H9 (cell line): ENCODE measurements around the gene ANKRD55. TPM values are rescaled to one million over a fixed set of nuclear protein-coding genes. Genes with fewer than 3 reads are reported as not detected.
"Not testable (repeated sequence)": the region's sequence is repeated elsewhere in the genome, so short reads cannot be mapped to it uniquely, and the experiment has no call there.

Experiments used
- DNase-seq: peaks from one replicate; pipeline ENCODE4 v3.0.0-alpha.2; 2017
- H2AFZ ChIP-seq: one replicate; pipeline ENCODE4 v1.6.1; 2013; ENCODE audit warnings: mild to moderate bottlenecking, low read length, control low read depth, moderate library complexity
- H2AK5ac ChIP-seq: 2 replicates; pipeline ENCODE4 v1.6.1; 2013; ENCODE audit warnings: low read length, control low read depth, mixed read lengths; ENCODE audit not compliant: insufficient read length
- H2BK120ac ChIP-seq: one replicate; pipeline ENCODE4 v1.6.1; 2013; ENCODE audit warnings: low read depth, mild to moderate bottlenecking, low read length, control low read depth, inconsistent platforms; ENCODE audit not compliant: poor library complexity, severe bottlenecking
- H2BK12ac ChIP-seq: 2 replicates; pipeline ENCODE4 v1.6.1; 2013; ENCODE audit warnings: low read length, control low read depth, mixed read lengths, low read depth; ENCODE audit not compliant: insufficient read length
- H2BK15ac ChIP-seq: 2 replicates; pipeline ENCODE4 v1.6.1; 2013; ENCODE audit warnings: low read depth, low read length, control low read depth
- H2BK20ac ChIP-seq: one replicate; pipeline ENCODE4 v1.6.1; 2013; ENCODE audit warnings: low read depth, mild to moderate bottlenecking, low read length, control low read depth, inconsistent platforms; ENCODE audit not compliant: poor library complexity, severe bottlenecking
- H2BK5ac ChIP-seq: 2 replicates; pipeline ENCODE4 v1.6.1; 2013; ENCODE audit warnings: low read length, control low read depth, mixed read lengths; ENCODE audit not compliant: insufficient read length
- H3K14ac ChIP-seq: 2 replicates; pipeline ENCODE4 v1.6.1; 2013; ENCODE audit warnings: low read length, control low read depth; ENCODE audit not compliant: insufficient read depth
- H3K18ac ChIP-seq: 2 replicates; pipeline ENCODE4 v1.6.1; 2013; ENCODE audit warnings: low read depth, mild to moderate bottlenecking, mixed read lengths, low read length, control low read depth; ENCODE audit not compliant: insufficient read length
- H3K23ac ChIP-seq: 2 replicates; pipeline ENCODE4 v1.6.1; 2013; ENCODE audit warnings: low read length, control low read depth, mixed read lengths, low read depth; ENCODE audit not compliant: insufficient read length
- H3K23me2 ChIP-seq: 2 replicates; pipeline ENCODE4 v1.6.1; 2013; ENCODE audit warnings: low read depth, mild to moderate bottlenecking, mixed read lengths, low read length, control low read depth; ENCODE audit not compliant: insufficient read length, poor library complexity, severe bottlenecking
- H3K27ac ChIP-seq: 2 replicates; pipeline ENCODE4 v1.5.1; 2013; ENCODE audit warnings: low read length, control low read depth, mixed read lengths, low read depth; ENCODE audit not compliant: insufficient read length
- H3K27me3 ChIP-seq: 2 replicates; pipeline ENCODE4 v1.6.1; 2013; ENCODE audit warnings: low read length, control low read depth, inconsistent platforms; ENCODE audit not compliant: insufficient read depth
- H3K4ac ChIP-seq: 2 replicates; pipeline ENCODE4 v1.6.1; 2013; ENCODE audit warnings: low read depth, mild to moderate bottlenecking, control low read depth, inconsistent platforms, low read length, moderate library complexity
- H3K4me1 ChIP-seq: 2 replicates; pipeline ENCODE4 v1.6.1; 2013; ENCODE audit warnings: low read length, control low read depth, inconsistent platforms; ENCODE audit not compliant: insufficient read depth
- H3K4me2 ChIP-seq: 2 replicates; pipeline ENCODE4 v1.6.1; 2013; ENCODE audit warnings: low read length, control low read depth, mixed read lengths; ENCODE audit not compliant: insufficient read length, insufficient read depth
- H3K56ac ChIP-seq: 2 replicates; pipeline ENCODE4 v1.6.1; 2013; ENCODE audit warnings: low read depth, mild to moderate bottlenecking, mixed read lengths, low read length, control low read depth; ENCODE audit not compliant: insufficient read length
- H3K79me1 ChIP-seq: 2 replicates; pipeline ENCODE4 v1.6.1; 2013; ENCODE audit warnings: low read depth, mild to moderate bottlenecking, moderate library complexity, low read length, control low read depth, inconsistent platforms; ENCODE audit not compliant: insufficient read depth, poor library complexity, severe bottlenecking
- H3K79me2 ChIP-seq: 2 replicates; pipeline ENCODE4 v1.6.1; 2013; ENCODE audit warnings: low read length, control low read depth, inconsistent platforms; ENCODE audit not compliant: insufficient read depth
- H3K9ac ChIP-seq: 2 replicates; pipeline ENCODE4 v1.6.1; 2013; ENCODE audit warnings: low read length, control low read depth, mixed read lengths; ENCODE audit not compliant: insufficient read length; ENCODE audit errors: extremely low read depth
- H3K9me3 ChIP-seq: one replicate; pipeline ENCODE4 v1.6.1; 2013; ENCODE audit warnings: low read depth, low read length, inconsistent platforms; ENCODE audit not compliant: control insufficient read depth
- H3T11ph ChIP-seq: one replicate; pipeline ENCODE4 v1.6.1; 2013; ENCODE audit warnings: mild to moderate bottlenecking, low read length, control low read depth, inconsistent platforms
- H4K20me1 ChIP-seq: one replicate; pipeline ENCODE4 v1.6.1; 2013; ENCODE audit not compliant: control insufficient read depth, insufficient read length, insufficient read depth
- H4K5ac ChIP-seq: 2 replicates; pipeline ENCODE4 v1.6.1; 2013; ENCODE audit warnings: low read depth, mild to moderate bottlenecking, mixed read lengths, low read length, control low read depth; ENCODE audit not compliant: insufficient read length
- H4K8ac ChIP-seq: replicated peaks from 2 replicates; pipeline ENCODE4 v1.6.1; 2013; ENCODE audit warnings: low read length, control low read depth, mixed read lengths, low read depth; ENCODE audit not compliant: insufficient read length
- H4K91ac ChIP-seq: 2 replicates; pipeline ENCODE4 v1.6.1; 2013; ENCODE audit warnings: low read depth, mild to moderate bottlenecking, moderate library complexity, mixed read lengths, low read length, control low read depth; ENCODE audit not compliant: insufficient read length
- H3K27ac Mint-ChIP-seq, 3 experiments: 2 replicates in 2 of 3; 3 replicates in 1 of 3; pipeline ENCODE4 v1.8.0; 2020 to 2021; ENCODE audit warnings: mixed read lengths in 3 of 3, mild to moderate bottlenecking in 1 of 3, moderate library complexity in 1 of 3
- H3K27me3 Mint-ChIP-seq: 2 replicates; pipeline ENCODE4 v1.8.0; 2021; ENCODE audit warnings: low read depth, mild to moderate bottlenecking, moderate library complexity, mixed read lengths
- H3K36me3 Mint-ChIP-seq, 3 experiments: 2 replicates in 2 of 3; 3 replicates in 1 of 3; pipeline ENCODE4 v1.8.0; 2020 to 2021; ENCODE audit warnings: low read depth in 3 of 3, mixed read lengths in 3 of 3; ENCODE audit not compliant: insufficient read depth in 1 of 3
- H3K4me1 Mint-ChIP-seq, 2 experiments: 2 replicates each; pipeline ENCODE4 v1.8.0; 2020; ENCODE audit warnings: mixed read lengths in 2 of 2
- H3K4me3 Mint-ChIP-seq, 2 experiments: 2 replicates in 1 of 2; 3 replicates in 1 of 2; pipeline ENCODE4 v1.8.0; 2020 to 2021; ENCODE audit warnings: mild to moderate bottlenecking in 2 of 2, mixed read lengths in 2 of 2, moderate library complexity in 1 of 2
- H3K9me3 Mint-ChIP-seq, 2 experiments: 2 replicates in 1 of 2; 3 replicates in 1 of 2; pipeline ENCODE4 v1.8.0; 2020; ENCODE audit warnings: mild to moderate bottlenecking in 2 of 2, mixed read lengths in 2 of 2, moderate library complexity in 1 of 2
- CTCF ChIP-seq: fragments of 200-600 bp; sonication (generic); conservative IDR thresholded peaks from 3 replicates; pipeline ENCODE4 v1.8.0; 2021; ENCODE audit warnings: antibody characterized with exemption, mild to moderate bottlenecking
- WGBS: extraction: QIAGEN DNeasy Blood & Tissue Kit; methylation state at CpG from one replicate; pipeline ENCODE4 v1.1.7; 2013; ENCODE audit warnings: missing lambda C conversion rate, low lambda C conversion rate, mixed read lengths; ENCODE audit not compliant: insufficient read length; ENCODE audit errors: extremely low coverage; 5-methylcytosine and 5-hydroxymethylcytosine counted together
- total RNA-seq: library from RNA; stranded (reverse); gene quantifications from 2 replicates; pipeline ENCODE4 v1.2.1, GENCODE V29; 2021

ANKRD55 gene
- total RNA-seq, 1 experiment from 2014 or later = not detected

GRCh38 chr5:56080375-56081052 lies 152.6 kb downstream of the ANKRD55 start:
- Histone ChIP-seq H4K91ac (no peak overlapping the region), H3K27me3 (no peaks in the 10 kb centered on the region), H4K5ac (no peak overlapping the region), H3K18ac (no peak overlapping the region), H3K23me2 (no peaks in the 10 kb centered on the region), H3K9me3 (no peaks in the 10 kb centered on the region), H3K56ac (no peak overlapping the region), H2BK120ac (no peak overlapping the region), H2AFZ (no peak overlapping the region), H2BK12ac (no peak overlapping the region), H2BK20ac (no peak overlapping the region), H2BK5ac (no peak overlapping the region), H3K79me1 (no peaks in the 10 kb centered on the region), H3K4ac (no peak overlapping the region), H2BK15ac (no peak overlapping the region), H2AK5ac (no peak overlapping the region), H3K14ac (no peak overlapping the region), H3K27ac (no peak overlapping the region), H3K4me2 (no peak overlapping the region), H3T11ph (no peak overlapping the region), H3K23ac (no peak overlapping the region), H4K8ac (no peak overlapping the region), H3K4me1 (no peaks in the 10 kb centered on the region; the same call in 1 of the 2 replicates), H4K20me1 (no peaks in the 10 kb centered on the region), H3K9ac (no peak overlapping the region), H3K79me2 (no peaks in the 10 kb centered on the region)
- H3K9me3 Mint-ChIP-seq = peaks cover 0 to 5% of the 10 kb centered on the region in 2 experiments; a peak in 3 of 5 replicates
- no peak overlapping the region for H3K27ac Mint-ChIP-seq
- no peak overlapping the region for H3K4me3 Mint-ChIP-seq
- WGBS = no CpG with 5 or more reads among the region's 2 CpGs
- H3K27me3 Mint-ChIP-seq = no peaks in the 10 kb centered on the region; the same call in 1 of the 2 replicates
- no peaks in the 10 kb centered on the region; a peak in 2 of 7 replicates for H3K36me3 Mint-ChIP-seq
- DNase-seq = no peak
- TF ChIP-seq CTCF = no peak
- H3K4me1 Mint-ChIP-seq = peaks cover 5 to 9% of the 10 kb centered on the region in 2 experiments

- H3K4me1 Mint-ChIP-seq, H3K27ac ChIP-seq, H2BK12ac ChIP-seq, H2BK120ac ChIP-seq, H3K23me2 ChIP-seq, H3K4me1 ChIP-seq, H3K4ac ChIP-seq, H2BK5ac ChIP-seq, H3K9me3 Mint-ChIP-seq, H3K79me1 ChIP-seq, H3K4me2 ChIP-seq, H3K14ac ChIP-seq, H3K27me3 Mint-ChIP-seq, H4K8ac ChIP-seq, H3K27ac Mint-ChIP-seq, H2AK5ac ChIP-seq, H3K79me2 ChIP-seq, H2AFZ ChIP-seq, H3K18ac ChIP-seq, H3T11ph ChIP-seq, H2BK15ac ChIP-seq, H2BK20ac ChIP-seq, H3K56ac ChIP-seq, H3K36me3 Mint-ChIP-seq, H3K9me3 ChIP-seq, H3K27me3 ChIP-seq, H3K23ac ChIP-seq, H3K9ac ChIP-seq, H3K4me3 Mint-ChIP-seq, H4K5ac ChIP-seq, H4K91ac ChIP-seq, DNase-seq, H4K20me1 ChIP-seq: not testable (repeated sequence)
- WGBS = no CpG with 5 or more reads among the region's 5 CpGs
These were observed 154.0 kb downstream of the ANKRD55 start for GRCh38 chr5:56079157-56079500.
